SK-N-MC (cell line): ENCODE data around the gene LSAMP.
A peak's percentile ranks its signal among the peaks of the same experiment; 100 is the strongest.

Experiments used
- DNase-seq: peaks from one replicate; pipeline ENCODE4 v3.0.0-alpha.2; 2011; ENCODE audit warnings: low read depth, low spot score
- H3K27ac ChIP-seq: fragments of 200-600 bp; sonication (generic); 2 replicates; pipeline ENCODE4 v1.5.1; 2016; ENCODE audit warnings: mixed run types
- H3K36me3 ChIP-seq: fragments of 200-600 bp; sonication (generic); 2 replicates; pipeline ENCODE4 v1.6.1; 2017; ENCODE audit warnings: antibody characterized with exemption, low read length, mixed read lengths; ENCODE audit not compliant: insufficient read depth
- H3K4me3 ChIP-seq: fragments of 200-600 bp; sonication (generic); 2 replicates; pipeline ENCODE4 v1.5.1; 2016
- H3K9ac ChIP-seq: fragments of 200-600 bp; sonication (generic); 2 replicates; pipeline ENCODE4 v1.8.0; 2017; ENCODE audit warnings: mixed run types, mixed read lengths; ENCODE audit not compliant: insufficient read length
- H3K9me3 ChIP-seq: fragments of 200-600 bp; sonication (generic); 2 replicates; pipeline ENCODE4 v1.6.1; 2017; ENCODE audit warnings: low read depth, mild to moderate bottlenecking, antibody characterized with exemption, low read length, moderate library complexity, mixed read lengths
- EZH2 ChIP-seq: fragments of 200-600 bp; sonication (generic); IDR thresholded peaks from one replicate; pipeline ENCODE4 v1.6.1; 2017; ENCODE audit warnings: antibody characterized with exemption
- FOXP2 ChIP-seq: optimal IDR thresholded peaks from 2 replicates; pipeline ENCODE3; 2011; ENCODE audit warnings: mild to moderate bottlenecking, moderate library complexity; ENCODE audit not compliant: insufficient read depth; ENCODE audit errors: extremely low read length, control extremely low read depth
- POLR2AphosphoS5 ChIP-seq: IDR thresholded peaks from 2 replicates; pipeline ENCODE4 v1.6.1; 2012; ENCODE audit warnings: mild to moderate bottlenecking, low read depth, low read length, borderline replicate concordance

LSAMP gene

DNA sequence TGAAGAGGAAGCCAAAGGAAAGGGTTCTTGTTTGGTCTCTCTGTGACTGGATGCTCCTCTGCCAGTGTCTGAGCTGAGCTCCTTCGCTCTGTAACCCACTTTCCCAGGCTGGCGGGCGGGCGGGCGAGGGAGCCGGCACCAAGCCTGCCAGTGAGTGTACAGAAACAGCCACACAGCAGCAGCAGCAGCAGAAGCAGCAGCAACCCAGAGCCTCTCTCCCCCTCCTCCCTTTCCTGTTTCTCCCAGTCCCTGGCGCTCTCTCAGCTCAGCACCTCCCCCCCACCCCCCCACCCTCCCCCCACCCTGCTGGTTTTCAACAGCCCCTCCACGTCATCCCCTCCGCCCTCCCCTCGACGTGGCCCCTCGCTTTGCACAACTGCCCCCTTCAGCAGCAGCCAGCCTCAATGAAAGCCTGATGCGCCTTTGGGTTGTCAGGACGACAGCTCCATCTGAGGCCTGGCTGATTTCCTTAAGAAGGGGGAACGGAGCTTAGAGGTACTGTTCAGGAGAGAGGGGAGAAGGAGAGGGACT lies at the start of gene LSAMP:
Gene LSAMP, minus strand, starts transcription at position 177 of the 531 bp plus-strand sequence.
- Histone ChIP-seq H3K9me3 (no peaks in the 10 kb centered on the region), H3K36me3 (peaks cover 13% of the 10 kb centered on the region), H3K27ac (peak within 1 kb of the TSS; percentile 95), H3K4me3 (peak within 1 kb of the TSS; percentile 89), H3K9ac (peak within 1 kb of the TSS; percentile 78)
- no peak for DNase-seq
- TF ChIP-seq POLR2AphosphoS5, result peak; percentile 70
- TF ChIP-seq FOXP2, result peak; percentile 34
- no peak for TF ChIP-seq EZH2

DNA sequence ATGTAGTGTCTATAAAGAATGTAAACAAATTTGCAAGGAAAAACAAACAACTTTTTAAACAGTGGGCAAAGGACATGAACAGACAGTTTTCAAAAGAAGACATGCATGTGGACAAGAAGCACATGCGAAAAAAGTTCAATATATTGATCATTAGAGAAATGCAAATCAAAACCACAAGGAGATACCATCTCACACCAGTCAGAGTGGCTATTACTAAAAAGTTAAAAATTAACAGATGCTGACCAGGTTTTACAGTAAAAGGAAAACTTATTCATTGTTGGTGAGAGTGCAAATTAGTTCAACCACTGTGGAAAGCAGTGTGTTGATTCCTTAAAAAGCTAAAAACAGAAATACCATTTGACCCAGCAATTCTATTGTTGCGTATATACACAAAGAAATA lies 47.1 kb upstream of the LSAMP start:
- Histone ChIP-seq H3K4me3 (no peak overlapping the region), H3K36me3 (no peaks in the 10 kb centered on the region), H3K27ac (no peak overlapping the region), H3K9ac (no peak overlapping the region), H3K9me3 (no peaks in the 10 kb centered on the region; the same call in 1 of the 2 replicates)
- TF ChIP-seq EZH2 (no peak), POLR2AphosphoS5 (no peak), FOXP2 (no peak)
- no peak for DNase-seq

GRCh38 chr3:116483135-116483534 lies 37.8 kb upstream of the LSAMP start:
- H3K36me3 ChIP-seq, result no peaks in the 10 kb centered on the region
- no peak overlapping the region for H3K27ac ChIP-seq
- DNase-seq, result no peak
- TF ChIP-seq EZH2 (no peak), FOXP2 (no peak), POLR2AphosphoS5 (no peak)
- no peak overlapping the region for H3K9ac ChIP-seq
- H3K9me3 ChIP-seq, result peaks cover 4% of the 10 kb centered on the region; the same call in 1 of the 2 replicates
- no peak overlapping the region for H3K4me3 ChIP-seq

GRCh38 chr3:116476691-116477090 lies 31.4 kb upstream of the LSAMP start:
- no peak overlapping the region for H3K4me3 ChIP-seq
- TF ChIP-seq EZH2 (no peak), POLR2AphosphoS5 (no peak), FOXP2 (no peak)
- no peak overlapping the region for H3K9ac ChIP-seq
- peaks cover 4% of the 10 kb centered on the region; the same call in 1 of the 2 replicates for H3K9me3 ChIP-seq
- H3K36me3 ChIP-seq, result no peaks in the 10 kb centered on the region
- no peak for DNase-seq
- H3K27ac ChIP-seq, result no peak overlapping the region

DNA sequence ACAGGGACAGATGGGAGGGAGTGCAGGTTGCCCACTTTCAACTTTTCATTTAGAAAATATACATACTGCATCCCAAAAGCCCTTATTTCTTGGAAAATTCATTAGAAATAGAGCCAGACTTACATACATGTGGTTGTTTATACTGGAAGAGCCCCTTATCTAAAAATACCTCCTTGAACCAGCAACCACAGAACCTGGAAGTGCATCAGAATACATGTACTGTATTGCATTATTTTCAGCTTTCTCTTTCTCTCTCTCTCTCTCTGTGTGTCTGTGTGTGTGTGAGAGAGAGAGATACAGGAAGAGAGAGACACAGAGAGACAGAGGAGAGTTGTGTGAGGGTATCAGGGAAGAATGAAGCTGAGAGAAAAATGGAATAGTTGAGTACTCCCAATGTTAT lies 29.5 kb upstream of the LSAMP start:
- no peak overlapping the region for H3K4me3 ChIP-seq
- no peaks in the 10 kb centered on the region for H3K36me3 ChIP-seq
- no peak overlapping the region for H3K9ac ChIP-seq
- no peak for TF ChIP-seq FOXP2
- TF ChIP-seq POLR2AphosphoS5, result no peak
- no peak for TF ChIP-seq EZH2
- H3K27ac ChIP-seq, result no peak overlapping the region
- DNase-seq, result no peak
- peaks cover 4% of the 10 kb centered on the region; the same call in 1 of the 2 replicates for H3K9me3 ChIP-seq

GRCh38 chr3:116474032-116474780 lies 28.9 kb upstream of the LSAMP start:
- H3K9me3 ChIP-seq, result peaks cover 4% of the 10 kb centered on the region; the same call in 1 of the 2 replicates
- no peaks in the 10 kb centered on the region for H3K36me3 ChIP-seq
- TF ChIP-seq FOXP2 (no peak), EZH2 (no peak), POLR2AphosphoS5 (no peak)
- no peak overlapping the region for H3K9ac ChIP-seq
- no peak for DNase-seq
- H3K4me3 ChIP-seq, result no peak overlapping the region
- H3K27ac ChIP-seq, result no peak overlapping the region

- no peak overlapping the region for H3K27ac ChIP-seq
- H3K36me3 ChIP-seq, result no peaks in the 10 kb centered on the region
- no peak overlapping the region for H3K9ac ChIP-seq
- no peak overlapping the region for H3K4me3 ChIP-seq
- no peak for TF ChIP-seq FOXP2
- TF ChIP-seq POLR2AphosphoS5, result no peak
- TF ChIP-seq EZH2, result no peak
- peaks cover under 1% of the 10 kb centered on the region; the same call in 1 of the 2 replicates for H3K9me3 ChIP-seq
- no peak for DNase-seq
Observed at GRCh38 chr3:116473602-116474001, 28.3 kb upstream of the LSAMP start.

- no peaks in the 10 kb centered on the region for H3K36me3 ChIP-seq
- H3K9ac ChIP-seq, result no peak overlapping the region
- no peak overlapping the region for H3K4me3 ChIP-seq
- TF ChIP-seq FOXP2 (no peak), EZH2 (no peak), POLR2AphosphoS5 (no peak)
- no peak for DNase-seq
- H3K27ac ChIP-seq, result no peak overlapping the region
- no peaks in the 10 kb centered on the region for H3K9me3 ChIP-seq
Observed at GRCh38 chr3:116470605-116471197, 25.4 kb upstream of the LSAMP start.
